ENCODE measurements around the gene SMG7. TPM values are rescaled to one million over a fixed set of nuclear protein-coding genes. Genes with fewer than 3 reads are reported as not detected.
"Not testable (repeated sequence)": the region's sequence is repeated elsewhere in the genome, so short reads cannot be mapped to it uniquely, and the experiment has no call there.

Gene SMG7
- total RNA-seq (10 to 100 TPM; 35.2 to 39.1 TPM), total RNA-seq (18.5 to 139 (median 40.0) reads per million in 172 experiments)
- 33.5 TPM for polyA plus RNA-seq (2013, experiment 1 of 2)
- polyA plus RNA-seq (2013, experiment 2 of 2) = 40.7 TPM

DNA sequence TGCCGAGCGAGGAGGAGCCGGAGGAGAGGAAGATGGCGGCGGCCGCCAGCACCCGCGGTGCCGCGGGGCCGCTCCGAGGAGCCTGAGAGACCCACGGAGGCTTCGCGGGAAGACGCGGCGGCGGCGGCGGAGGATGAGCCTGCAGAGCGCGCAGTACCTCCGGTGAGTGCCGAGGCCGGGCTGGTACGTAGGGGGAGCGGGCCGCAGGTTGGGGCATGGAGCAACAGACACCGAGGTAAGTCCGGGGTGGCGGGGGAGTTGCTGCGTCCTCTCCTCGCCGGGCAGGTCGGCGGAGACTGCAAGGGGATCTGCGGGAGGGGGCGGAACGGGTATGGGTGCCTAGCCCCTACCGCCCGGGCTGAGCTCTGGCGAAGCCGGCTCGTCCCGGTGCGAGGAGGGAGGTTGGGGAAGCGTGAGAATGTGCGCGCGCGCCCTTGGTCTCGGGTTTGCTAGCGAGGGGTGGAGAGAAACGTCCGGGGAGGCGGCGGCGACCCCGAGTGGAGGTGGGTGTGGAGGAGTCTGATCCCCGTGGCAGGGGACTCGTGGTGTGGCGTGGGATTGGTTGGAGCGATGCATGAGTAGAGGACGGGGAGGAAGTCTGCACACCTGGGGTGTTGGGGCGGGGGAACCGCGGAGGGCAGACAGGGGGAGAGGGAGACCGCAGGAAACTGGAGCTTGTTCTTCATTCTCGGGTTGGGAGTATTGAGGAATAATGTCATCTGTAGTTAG, at the start of gene SMG7:
SMG7 (plus strand) TSS at position 12 of the 729 bp plus-strand sequence; CDS start at position 134, 122 bp downstream.
- peaks cover 25% of the 10 kb centered on the region for H3K4me1 ChIP-seq (ENCODE audit: insufficient read depth, low read length)
- DNase-seq (peak in 13 of 14 experiments; percentile 30 to 75 (median 47)), ATAC-seq (ENCODE audit: poor library complexity) (peak; percentile 11)
- no peaks in the 10 kb centered on the region for H3K36me3 ChIP-seq (ENCODE audit: insufficient read depth, low read length)
- Mint-ChIP-seq H3K27ac (peak within 1 kb of the TSS; percentile 97), H3K4me1 (ENCODE audit: low read depth) (peaks cover 37% of the 10 kb centered on the region), H3K27me3 (no peaks in the 10 kb centered on the region), H3K4me3 (peak within 1 kb of the TSS; percentile 96), H3K9me3 (no peaks in the 10 kb centered on the region), H3K36me3 (ENCODE audit: low read depth) (peaks cover 30% of the 10 kb centered on the region)
- peak within 1 kb of the TSS; percentile 86 to 96 for H3K27ac ChIP-seq (ENCODE audit: low read depth in 1 of 2, low read length in 2 of 2)
- no peaks in the 10 kb centered on the region for H3K27me3 ChIP-seq (ENCODE audit: control insufficient read depth in 1 of 2, insufficient read depth in 2 of 2, low read length in 2 of 2)
- ChIA-PET CTCF (no interaction called here), POLR2A (interaction anchor here (1.5 to 2.0 kb wide), 3 partner anchors 12 to 161 kb away, joined by 6 to 12 read pairs (median 7); no protein-coding TSS in a partner anchor)
- H3K4me3 ChIP-seq (ENCODE audit: low read length) = peak within 1 kb of the TSS; percentile 78
- intact Hi-C loops (cut with DNase I, micrococcal nuclease) = loop anchor here (2.0 to 10.0 kb wide), 5 partner anchors 580 to 1572 kb away; partner anchors contain the start of genes TSEN15 (in 2 of the 2), DHX9 (in 1 of the 2), NPL (in 1 of the 2) and RGS16 (in 1 of the 2)
- H3K9me3 ChIP-seq (ENCODE audit: control insufficient read depth in 1 of 2, insufficient read depth in 1 of 2, low read length in 2 of 2) = no peaks in the 10 kb centered on the region
- TF ChIP-seq CTCF (IDR thresholded peaks at IDR 0.05) = no peak

DNA sequence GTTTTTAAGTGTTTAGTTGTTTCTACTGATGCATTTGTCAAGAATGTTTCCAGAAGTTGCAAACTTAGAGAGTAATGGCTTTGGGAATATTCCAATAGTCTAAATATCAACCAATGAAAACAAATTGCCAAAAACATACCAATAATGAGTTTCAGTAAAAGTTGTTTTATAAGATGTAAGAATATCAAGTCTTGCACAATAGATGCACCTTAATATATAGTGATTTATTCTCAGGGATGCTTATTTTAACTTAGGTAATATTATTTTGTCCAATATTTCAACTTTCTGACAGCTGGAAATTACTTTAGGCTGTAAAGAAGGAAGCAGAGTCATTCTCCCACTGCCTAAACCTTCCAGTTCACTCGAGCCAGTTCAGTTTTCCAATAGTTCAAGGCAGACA, 48.8 kb upstream of the SMG7 start:
- H3K27me3 ChIP-seq (ENCODE audit: control insufficient read depth in 1 of 2, insufficient read depth in 2 of 2, low read length in 2 of 2) = peaks cover 17 to 38% of the 10 kb centered on the region in 2 experiments
- peaks cover 61% of the 10 kb centered on the region for H3K27me3 Mint-ChIP-seq
- H3K27ac Mint-ChIP-seq = no peak overlapping the region
- peaks cover 3% of the 10 kb centered on the region for H3K9me3 Mint-ChIP-seq
- intact Hi-C loops (cut with DNase I, micrococcal nuclease) = no loop called here
- CTCF ChIA-PET = no interaction called here
- DNase-seq (no peak), ATAC-seq (ENCODE audit: poor library complexity) (no peak)
- POLR2A ChIA-PET = no interaction called here
- no peak for TF ChIP-seq CTCF (IDR thresholded peaks at IDR 0.05)
- no peaks in the 10 kb centered on the region for H3K36me3 Mint-ChIP-seq (ENCODE audit: low read depth)
- H3K36me3 ChIP-seq (ENCODE audit: insufficient read depth, low read length) = no peaks in the 10 kb centered on the region
- H3K4me1 Mint-ChIP-seq (ENCODE audit: low read depth) = peaks cover 2% of the 10 kb centered on the region
- no peaks in the 10 kb centered on the region for H3K9me3 ChIP-seq (ENCODE audit: control insufficient read depth in 1 of 2, insufficient read depth in 1 of 2, low read length in 2 of 2)
- no peak overlapping the region for H3K4me3 ChIP-seq (ENCODE audit: low read length)
- no peak overlapping the region for H3K4me3 Mint-ChIP-seq
- no peak overlapping the region for H3K27ac ChIP-seq (ENCODE audit: low read depth in 1 of 2, low read length in 2 of 2)
- no peaks in the 10 kb centered on the region for H3K4me1 ChIP-seq (ENCODE audit: insufficient read depth, low read length)

DNA sequence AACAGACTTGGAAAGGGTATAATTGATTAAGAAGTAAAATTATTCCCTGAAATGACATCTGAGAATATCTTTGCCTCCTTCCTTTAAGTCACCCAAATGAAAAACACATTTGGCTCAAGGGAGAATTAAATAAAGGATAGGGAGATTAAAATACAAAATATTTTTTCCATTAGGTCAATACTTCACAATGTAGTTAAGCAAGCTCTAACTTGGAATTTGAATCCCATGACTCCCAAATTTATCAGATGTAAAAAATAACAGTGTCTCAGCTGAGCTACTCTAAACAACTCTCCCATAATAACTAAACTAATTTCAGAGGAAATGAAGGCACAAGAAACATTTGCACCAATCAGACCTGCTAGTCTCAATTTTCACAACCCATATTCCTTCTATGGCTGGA, 47.6 kb upstream of the SMG7 start:
- Histone ChIP-seq H3K9me3 (ENCODE audit: control insufficient read depth in 1 of 2, insufficient read depth in 1 of 2, low read length in 2 of 2) (no peaks in the 10 kb centered on the region), H3K4me1 (ENCODE audit: insufficient read depth, low read length) (no peaks in the 10 kb centered on the region), H3K27ac (ENCODE audit: low read depth in 1 of 2, low read length in 2 of 2) (no peak overlapping the region), H3K36me3 (ENCODE audit: insufficient read depth, low read length) (no peaks in the 10 kb centered on the region), H3K27me3 (ENCODE audit: control insufficient read depth in 1 of 2, insufficient read depth in 2 of 2, low read length in 2 of 2) (peaks cover 9 to 26% of the 10 kb centered on the region in 2 experiments), H3K4me3 (ENCODE audit: low read length) (no peak overlapping the region)
- Mint-ChIP-seq H3K27ac (no peak overlapping the region), H3K4me1 (ENCODE audit: low read depth) (no peaks in the 10 kb centered on the region), H3K36me3 (ENCODE audit: low read depth) (no peaks in the 10 kb centered on the region), H3K27me3 (peaks cover 52% of the 10 kb centered on the region), H3K4me3 (no peak overlapping the region), H3K9me3 (peaks cover 3% of the 10 kb centered on the region)
- intact Hi-C loops (cut with DNase I, micrococcal nuclease) = no loop called here
- DNase-seq (no peak), ATAC-seq (ENCODE audit: poor library complexity) (no peak)
- TF ChIP-seq CTCF (IDR thresholded peaks at IDR 0.05) = no peak
- CTCF ChIA-PET = interaction anchor here (1.0 kb wide), 1 partner anchor 16 kb away, joined by 3 read pairs; no protein-coding TSS in a partner anchor
- POLR2A ChIA-PET = no interaction called here

GRCh38 chr1:183427591-183427990, 44.7 kb upstream of the SMG7 start:
- H3K36me3 ChIP-seq (ENCODE audit: insufficient read depth, low read length); H3K27ac ChIP-seq (ENCODE audit: low read depth in 1 of 2, low read length in 2 of 2); H3K36me3 Mint-ChIP-seq (ENCODE audit: low read depth); H3K27ac Mint-ChIP-seq; CTCF ChIA-PET; H3K27me3 ChIP-seq (ENCODE audit: control insufficient read depth in 1 of 2, insufficient read depth in 2 of 2, low read length in 2 of 2); H3K4me3 ChIP-seq (ENCODE audit: low read length); intact Hi-C loops (cut with DNase I, micrococcal nuclease); H3K4me3 Mint-ChIP-seq; H3K4me1 Mint-ChIP-seq (ENCODE audit: low read depth); H3K9me3 ChIP-seq (ENCODE audit: control insufficient read depth in 1 of 2, insufficient read depth in 1 of 2, low read length in 2 of 2); POLR2A ChIA-PET; ATAC-seq (ENCODE audit: poor library complexity); H3K9me3 Mint-ChIP-seq; DNase-seq; H3K4me1 ChIP-seq (ENCODE audit: insufficient read depth, low read length): not testable (repeated sequence)
- peaks cover 48% of the 10 kb centered on the region for H3K27me3 Mint-ChIP-seq
